Activated T-cell treated with anti-CD3 and anti-CD28 coated beads for 4 hours (primary cell): ENCODE results near the gene RNF223.
"Not testable (repeated sequence)": the region's sequence is repeated elsewhere in the genome, so short reads cannot be mapped to it uniquely, and the experiment has no call there.

Experiments
- DNase-seq: peaks from one replicate; pipeline ENCODE4 v3.0.0-alpha.2; 2020

Gene RNF223

GRCh38 chr1:1041873-1042272, 32.2 kb downstream of the RNF223 start:
- DNase-seq = no peak

DNA sequence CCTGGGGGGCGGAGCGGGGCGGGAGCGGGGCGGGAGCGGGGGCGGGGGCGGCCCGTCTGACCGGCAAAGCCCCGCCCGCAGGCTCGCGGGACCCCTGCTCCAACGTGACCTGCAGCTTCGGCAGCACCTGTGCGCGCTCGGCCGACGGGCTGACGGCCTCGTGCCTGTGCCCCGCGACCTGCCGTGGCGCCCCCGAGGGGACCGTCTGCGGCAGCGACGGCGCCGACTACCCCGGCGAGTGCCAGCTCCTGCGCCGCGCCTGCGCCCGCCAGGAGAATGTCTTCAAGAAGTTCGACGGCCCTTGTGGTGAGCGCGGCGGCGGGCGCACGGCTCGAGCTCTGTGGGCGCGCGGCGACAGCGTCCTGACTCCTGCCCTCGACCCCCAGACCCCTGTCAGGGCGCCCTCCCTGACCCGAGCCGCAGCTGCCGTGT, 33.0 kb downstream of the RNF223 start:
- no peak for DNase-seq

DNA sequence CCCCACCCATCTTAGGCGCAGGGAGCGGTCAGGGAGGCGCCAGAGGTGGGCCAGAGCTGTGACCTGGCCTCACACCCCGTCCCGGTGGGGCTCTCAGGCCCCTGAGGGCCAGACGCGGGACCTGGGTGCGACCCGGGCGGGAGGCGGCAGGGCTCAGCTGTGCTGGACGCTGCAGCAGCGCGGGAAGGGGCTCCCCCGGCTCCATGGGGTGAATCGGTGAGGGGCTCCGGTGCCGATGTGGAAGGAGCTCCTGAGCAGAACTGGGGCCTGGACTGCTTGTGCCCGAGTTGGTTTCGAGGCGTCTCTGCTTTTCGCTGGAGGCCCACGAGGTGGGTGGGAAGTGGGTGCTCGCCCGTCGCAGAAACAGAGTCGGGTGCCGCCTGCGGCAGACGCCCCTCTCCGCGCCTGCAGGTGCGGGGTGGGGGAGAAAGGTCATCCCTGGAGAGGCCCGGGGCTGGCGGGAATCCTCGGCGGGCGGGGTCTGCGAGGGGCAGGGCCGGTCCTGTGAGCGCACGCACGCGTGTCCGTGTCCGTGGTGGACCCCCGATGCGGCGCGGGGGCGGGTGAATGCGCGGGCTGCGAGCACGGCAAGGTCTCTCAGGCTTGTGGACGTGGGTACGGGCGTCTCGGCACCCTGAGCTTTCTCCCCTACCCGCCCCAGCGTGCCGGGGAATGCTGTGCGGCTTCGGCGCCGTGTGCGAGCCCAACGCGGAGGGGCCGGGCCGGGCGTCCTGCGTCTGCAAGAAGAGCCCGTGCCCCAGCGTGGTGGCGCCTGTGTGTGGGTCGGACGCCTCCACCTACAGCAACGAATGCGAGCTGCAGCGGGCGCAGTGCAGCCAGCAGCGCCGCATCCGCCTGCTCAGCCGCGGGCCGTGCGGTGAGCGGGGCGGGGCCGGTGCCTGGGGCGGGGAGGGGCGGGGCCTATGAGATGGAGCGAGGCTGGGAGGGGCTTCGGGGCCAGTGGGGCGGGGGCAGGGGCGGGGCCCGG, 33.8 kb downstream of the RNF223 start:
- DNase-seq = peak; percentile 66

GRCh38 chr1:1039145-1039910, 34.8 kb downstream of the RNF223 start:
- no peak for DNase-seq

- no peak for DNase-seq
Observed at GRCh38 chr1:1038694-1039093, 35.4 kb downstream of the RNF223 start.

DNA sequence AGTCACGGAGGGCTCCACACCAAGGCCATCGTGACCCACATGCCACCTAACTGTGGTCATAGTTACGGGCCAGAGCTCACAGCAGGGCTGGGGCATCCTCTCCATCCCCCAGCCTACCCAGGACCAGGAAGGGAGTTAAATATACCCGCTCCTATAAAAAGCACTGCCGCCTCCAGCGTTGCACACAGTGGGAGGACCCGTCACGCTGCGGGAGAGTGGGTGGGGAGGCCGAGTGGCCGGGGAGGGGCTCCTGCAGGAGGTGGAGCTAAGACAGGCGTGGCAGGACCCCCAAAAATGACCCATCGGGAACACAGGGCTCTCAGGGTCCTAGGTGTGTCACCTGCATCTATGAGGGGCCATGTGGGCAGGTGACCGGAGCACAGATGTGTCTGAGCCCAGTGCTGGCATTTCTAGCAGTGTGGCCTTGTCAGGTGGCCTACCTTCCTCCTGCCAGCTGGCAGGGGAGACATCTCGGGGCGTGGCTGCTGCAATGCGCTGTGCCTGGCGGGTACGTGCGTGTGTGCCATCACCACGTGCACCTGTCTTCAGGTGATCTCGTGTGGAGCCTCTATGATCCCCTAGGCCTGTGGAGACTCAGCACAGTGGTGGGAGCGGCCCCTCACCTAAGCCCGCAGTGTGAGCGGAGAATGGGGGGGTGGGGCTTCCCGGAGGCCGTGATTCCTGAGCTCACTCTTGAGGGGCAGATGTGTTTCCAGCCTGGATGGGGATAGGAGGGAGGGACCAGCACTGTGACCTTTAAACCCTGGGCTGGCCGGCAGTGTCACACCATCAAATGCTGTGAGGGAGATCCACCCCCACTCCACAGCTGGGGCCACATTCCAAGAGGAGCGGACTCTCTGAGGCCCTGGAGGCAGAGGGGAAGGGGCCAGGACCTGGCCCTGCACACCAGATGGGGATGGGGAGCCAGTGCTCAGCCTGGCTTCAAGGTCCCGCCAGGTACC, 36.5 kb downstream of the RNF223 start:
- DNase-seq = no peak

- no peak for DNase-seq
Observed at GRCh38 chr1:1035291-1035943, 38.7 kb downstream of the RNF223 start.

DNA sequence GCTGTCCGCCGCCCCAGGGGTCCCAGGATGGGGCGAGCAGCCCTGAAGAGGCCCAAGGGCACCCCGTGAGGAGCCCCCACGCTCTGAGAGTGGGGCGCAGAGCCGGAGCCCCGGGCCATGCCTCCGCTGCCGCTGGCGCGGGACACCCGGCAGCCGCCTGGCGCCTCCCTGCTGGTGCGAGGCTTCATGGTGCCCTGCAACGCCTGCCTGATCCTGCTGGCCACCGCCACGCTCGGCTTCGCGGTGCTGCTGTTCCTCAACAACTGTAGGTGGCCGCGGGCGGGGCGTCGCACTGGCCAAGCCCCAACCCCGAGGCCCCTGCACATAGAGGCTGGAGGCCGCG, 39.7 kb downstream of the RNF223 start:
- DNase-seq = no peak

DNA sequence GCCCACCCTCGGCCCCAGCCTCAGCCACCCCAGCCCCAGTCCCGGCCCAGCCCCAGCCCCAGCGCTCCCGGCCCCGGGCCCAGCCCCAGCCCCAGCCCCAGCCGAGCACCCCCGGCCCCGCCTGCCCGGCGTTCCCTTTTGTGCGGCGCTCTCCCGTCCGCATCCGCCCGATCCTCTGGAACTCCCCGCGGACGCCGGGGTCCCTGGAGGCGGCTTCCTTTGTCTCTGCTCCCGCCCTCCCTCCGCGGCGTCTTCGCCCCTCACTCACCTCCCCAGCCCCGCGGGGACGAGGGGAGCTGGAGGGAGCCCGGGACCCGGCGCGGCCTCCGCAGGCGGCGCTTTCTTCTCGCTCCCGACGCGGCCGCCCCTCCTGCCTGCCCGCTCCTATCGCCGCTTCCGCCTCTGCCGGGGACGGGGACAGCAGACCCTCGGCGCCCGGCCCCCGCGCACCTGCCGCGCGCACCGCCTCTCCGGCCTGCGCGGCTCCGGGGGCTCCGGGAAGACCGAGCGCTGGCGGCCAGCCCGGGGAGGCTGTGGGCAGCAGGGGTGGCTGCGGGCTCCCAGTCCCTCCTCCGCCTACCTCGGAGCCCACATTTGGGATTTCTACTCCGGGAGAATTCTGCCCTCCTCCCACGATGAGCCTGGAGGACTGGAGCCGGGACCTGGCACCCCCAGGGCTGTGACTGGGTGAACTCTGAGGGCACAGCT, 40.2 kb downstream of the RNF223 start:
- no peak for DNase-seq

GRCh38 chr1:1033009-1033587, 41.0 kb downstream of the RNF223 start:
- peak; percentile 90 for DNase-seq

DNA sequence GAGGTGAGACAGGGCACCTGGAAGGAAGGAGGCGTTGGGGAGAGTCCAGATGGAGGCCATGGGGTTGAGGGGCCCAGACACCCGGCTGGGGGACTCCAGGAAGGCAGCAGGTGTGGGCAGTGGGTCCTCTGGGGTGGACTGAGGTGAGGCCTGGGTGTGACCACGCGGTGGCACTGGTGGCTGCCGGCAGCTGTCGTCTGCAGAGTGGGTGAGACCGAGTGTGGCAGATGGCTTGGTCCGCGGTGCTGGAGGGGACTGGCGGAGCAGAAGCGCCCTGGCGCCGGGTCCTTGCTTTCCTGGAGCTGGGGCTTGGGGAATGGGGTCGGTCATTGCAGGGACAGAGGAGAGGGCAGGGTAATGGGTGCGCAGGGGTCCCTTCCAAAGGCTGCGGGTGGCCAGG, 41.7 kb downstream of the RNF223 start:
- no peak for DNase-seq

DNA sequence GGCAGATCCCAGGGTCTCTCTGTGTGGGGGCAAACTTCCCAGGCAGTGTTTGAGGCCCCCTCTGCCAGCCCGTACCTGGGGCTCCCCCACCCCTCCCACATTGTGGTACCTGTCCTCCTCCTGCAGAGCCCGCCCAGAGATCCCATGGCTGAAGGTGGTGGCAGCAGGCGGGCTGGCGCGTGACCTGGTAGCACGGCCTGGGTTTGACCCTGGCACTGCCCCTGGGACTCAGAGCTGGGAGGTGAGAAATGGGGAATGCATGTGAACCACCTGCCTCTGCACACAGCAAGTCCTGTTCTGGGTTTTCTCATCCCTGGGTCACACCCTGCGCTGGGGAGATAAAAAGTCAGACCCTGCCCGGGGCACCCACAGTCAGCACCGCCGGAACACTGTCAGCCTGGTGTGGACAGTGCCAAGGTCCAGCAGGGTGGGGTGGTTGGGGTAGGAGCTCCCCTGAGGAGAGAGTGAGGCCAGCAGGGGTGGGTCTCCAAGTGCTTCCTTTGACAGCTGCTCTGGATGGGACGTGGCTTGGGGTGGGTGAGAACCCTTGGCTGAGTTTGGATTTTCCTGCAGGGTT, 42.4 kb downstream of the RNF223 start:
- DNase-seq = no peak

DNA sequence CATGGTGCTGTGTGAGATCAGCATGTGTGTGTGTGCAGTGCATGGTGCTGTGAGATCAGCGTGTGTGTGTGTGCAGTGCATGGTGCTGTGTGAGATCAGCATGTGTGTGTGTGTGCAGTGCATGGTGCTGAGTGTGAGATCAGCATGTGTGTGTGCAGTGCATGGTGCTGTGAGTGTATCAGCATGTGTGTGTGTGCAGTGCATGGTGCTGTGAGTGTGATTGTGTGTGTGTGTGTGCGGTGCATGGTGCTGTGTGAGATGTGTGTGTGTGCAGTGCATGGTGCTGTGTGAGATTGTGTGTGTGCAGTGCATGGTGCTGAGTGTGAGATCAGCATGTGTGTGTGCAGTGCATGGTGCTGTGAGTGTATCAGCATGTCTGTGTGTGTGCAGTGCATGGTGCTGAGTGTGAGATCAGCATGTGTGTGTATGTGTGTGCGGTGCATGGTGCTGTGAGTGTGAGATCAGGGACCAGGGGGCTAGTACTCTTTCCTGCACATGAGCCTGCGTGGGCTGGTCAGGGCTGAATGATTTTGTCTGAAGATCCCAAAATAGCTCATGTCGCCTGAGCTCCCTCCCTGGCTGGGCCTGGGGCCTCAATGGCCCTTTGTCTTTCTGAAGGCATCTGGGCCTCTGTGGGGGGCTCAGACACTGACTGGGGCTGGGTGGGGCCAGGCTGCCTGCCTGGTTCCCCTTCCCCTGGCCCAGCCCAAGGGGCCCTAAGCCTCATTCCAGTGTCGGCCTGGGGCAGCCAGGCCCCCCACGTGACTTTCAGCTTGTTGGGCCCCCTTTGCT, 43.0 kb downstream of the RNF223 start:
- DNase-seq = not testable (repeated sequence)

DNA sequence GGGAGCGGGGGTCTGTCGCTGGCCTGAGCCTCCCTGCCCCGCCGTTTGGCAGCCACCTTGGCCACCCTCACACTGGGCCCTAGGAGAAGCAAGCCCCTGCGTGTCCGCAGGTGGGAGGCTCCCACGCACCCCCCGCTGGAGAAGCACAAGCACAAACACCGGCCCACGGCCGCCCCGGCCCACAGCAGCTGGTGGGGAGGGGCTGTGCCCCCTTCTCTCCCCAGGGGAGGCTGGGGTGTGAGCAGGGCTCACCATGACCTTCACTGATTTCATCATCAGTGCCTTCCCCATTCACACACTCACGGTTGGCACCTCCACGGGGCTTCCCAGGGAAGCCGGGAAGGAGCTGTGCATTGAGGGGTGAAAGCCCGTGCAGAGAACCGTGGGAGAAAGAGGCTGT, 46.3 kb downstream of the RNF223 start:
- no peak for DNase-seq

GRCh38 chr1:1026599-1027413, 47.3 kb downstream of the RNF223 start:
- DNase-seq = no peak

DNA sequence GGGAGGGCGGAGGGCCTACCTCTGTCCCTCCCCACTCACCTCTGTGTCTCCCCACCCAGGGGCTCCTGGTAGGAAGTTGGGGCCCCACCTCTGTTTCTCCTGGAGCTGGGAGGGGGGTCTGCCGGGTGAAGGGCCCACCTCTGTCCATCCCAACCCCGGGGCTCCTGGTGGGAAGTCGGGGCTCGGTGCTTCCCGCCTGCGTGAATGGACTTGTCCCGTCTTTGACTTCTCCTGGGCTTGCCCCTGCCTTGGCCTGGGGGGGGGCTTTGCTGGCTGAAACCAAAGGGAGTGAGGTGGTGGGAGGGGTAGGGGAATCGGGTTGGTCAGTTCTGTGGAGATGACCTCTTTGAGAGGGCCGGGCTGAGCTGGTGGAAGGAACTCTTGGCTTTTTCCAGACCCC, 48.4 kb downstream of the RNF223 start:
- no peak for DNase-seq

DNA sequence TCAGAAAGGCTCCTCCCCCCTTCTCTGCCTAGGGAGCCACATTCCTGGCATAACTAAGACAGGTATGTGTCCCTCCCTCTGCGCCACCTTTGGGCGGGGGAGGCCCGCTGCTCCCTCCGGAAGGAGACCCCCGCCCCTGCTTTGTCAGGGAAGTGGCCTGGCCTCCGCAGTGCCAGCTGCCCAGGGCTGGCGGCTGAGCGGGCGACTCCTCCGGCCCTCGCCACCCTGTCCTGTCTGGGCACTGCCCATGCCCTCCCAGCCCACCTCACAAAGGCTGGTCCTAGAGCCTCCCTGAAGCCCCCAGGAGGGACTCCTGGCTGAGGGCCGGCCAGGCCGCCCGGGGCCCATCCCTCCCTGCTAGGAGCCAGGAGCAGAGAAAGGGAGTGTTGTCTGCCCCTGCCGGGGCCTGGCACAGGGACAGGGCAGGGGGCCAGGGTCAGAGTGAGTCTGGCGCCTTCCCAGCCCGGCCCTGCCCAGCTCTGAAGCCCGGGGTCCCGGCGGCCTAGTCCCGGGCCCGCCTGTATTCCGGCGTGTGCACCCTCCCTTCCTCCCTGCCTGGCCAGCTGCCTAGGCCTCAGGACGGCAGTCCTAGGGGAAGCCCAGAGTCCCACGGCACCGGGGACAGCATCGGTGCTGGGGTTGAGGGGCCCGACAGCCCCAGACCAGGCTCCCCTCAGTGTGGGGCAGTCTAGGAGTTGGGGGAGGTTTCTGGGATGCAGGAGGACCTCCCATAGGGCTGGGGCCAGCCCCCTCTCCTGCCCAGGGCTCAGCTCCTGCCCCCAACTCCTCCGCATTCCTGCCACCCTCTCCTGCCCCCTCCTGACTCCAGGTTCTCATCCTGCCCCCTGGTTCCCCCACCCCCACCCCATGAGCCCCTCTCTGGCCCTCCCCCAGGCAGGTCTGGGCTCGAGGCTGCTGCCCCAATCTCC, 49.1 kb downstream of the RNF223 start:
- no peak for DNase-seq
